ENCODE data around the gene ARID1A. TPM values are rescaled to one million over a fixed set of nuclear protein-coding genes. Genes with fewer than 3 reads are reported as not detected.

Gene ARID1A
- total RNA-seq, 6 experiments from 2014 or later = 46.1 to 51.2 (median 49.2) TPM

DNA sequence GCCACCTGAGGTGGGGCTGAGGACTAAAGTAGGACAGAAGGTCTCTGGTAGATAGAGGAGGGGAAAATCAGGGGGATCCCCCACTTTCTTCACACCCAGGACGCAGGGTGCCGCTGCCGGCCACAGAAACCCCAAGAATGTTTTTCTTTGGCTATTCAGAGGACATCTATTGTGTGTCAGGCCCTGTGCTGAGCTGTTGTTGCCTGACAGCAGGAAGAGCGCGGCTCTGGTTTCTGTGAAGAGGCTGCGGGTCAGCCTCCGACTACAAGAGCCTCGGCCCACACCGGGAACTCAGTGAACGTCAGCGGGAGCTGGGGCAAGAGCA, 91.5 kb downstream of the ARID1A start:
- Mint-ChIP-seq H3K36me3 (ENCODE audit: low read depth) (peaks cover 21% of the 10 kb centered on the region), H3K4me1 (ENCODE audit: low read depth) (peaks cover 77% of the 10 kb centered on the region), H3K27ac (peak overlapping the region; percentile 100), H3K9me3 (no peaks in the 10 kb centered on the region), H3K27me3 (ENCODE audit: insufficient read depth) (peaks cover 11% of the 10 kb centered on the region), H3K4me3 (peak overlapping the region; percentile 95)
- TF ChIP-seq, protein P1, sequence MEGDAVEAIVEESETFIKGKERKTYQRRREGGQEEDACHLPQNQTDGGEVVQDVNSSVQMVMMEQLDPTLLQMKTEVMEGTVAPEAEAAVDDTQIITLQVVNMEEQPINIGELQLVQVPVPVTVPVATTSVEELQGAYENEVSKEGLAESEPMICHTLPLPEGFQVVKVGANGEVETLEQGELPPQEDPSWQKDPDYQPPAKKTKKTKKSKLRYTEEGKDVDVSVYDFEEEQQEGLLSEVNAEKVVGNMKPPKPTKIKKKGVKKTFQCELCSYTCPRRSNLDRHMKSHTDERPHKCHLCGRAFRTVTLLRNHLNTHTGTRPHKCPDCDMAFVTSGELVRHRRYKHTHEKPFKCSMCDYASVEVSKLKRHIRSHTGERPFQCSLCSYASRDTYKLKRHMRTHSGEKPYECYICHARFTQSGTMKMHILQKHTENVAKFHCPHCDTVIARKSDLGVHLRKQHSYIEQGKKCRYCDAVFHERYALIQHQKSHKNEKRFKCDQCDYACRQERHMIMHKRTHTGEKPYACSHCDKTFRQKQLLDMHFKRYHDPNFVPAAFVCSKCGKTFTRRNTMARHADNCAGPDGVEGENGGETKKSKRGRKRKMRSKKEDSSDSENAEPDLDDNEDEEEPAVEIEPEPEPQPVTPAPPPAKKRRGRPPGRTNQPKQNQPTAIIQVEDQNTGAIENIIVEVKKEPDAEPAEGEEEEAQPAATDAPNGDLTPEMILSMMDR (IDR thresholded peaks at IDR 0.05) = no peak
- peak; percentile 55 for DNase-seq

DNA sequence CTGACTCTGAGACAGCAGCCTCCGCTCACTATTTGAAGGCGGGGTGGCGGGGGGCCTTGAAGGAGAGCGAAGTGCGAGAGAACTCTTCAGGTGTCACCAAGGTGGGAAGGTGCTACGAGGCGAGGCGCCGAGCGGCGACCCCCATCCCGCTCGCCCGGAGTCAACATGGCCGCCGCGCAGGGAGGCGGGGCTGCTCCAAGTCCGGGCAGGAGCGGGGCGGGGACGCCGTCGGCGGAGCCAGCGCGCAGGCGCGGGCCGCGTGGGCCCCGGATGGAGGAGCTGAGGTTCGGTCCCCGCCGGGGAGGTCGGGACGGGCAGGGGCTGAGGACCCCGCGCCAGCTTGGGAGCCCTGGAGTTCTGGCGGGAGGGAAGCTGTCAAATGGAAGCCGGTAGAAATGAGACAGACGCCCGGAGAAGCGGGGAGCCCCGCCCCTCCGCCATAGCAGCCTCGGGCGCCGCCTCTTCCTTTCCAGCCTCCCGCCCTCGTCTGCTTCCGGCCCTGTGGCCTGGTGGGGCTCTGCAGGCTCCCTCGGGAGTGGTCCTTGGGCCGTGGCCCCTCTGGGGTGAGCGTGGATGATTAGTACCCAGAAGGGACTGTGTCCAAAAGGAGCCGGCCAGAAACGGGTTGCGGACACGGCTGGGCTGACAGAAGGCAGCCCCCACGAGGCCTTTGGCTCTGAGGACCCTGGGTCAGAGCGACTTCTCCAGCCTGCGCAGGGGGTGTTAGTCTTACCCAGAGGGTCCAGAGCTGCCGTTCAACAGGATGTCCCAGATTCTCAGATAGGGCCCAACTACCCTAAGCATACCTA, 92.1 kb downstream of the ARID1A start, which contains the start of gene PIGV:
Gene PIGV, plus strand, starts transcription at position 245 of the 809 bp plus-strand sequence. CDS start 2,866 bp downstream, outside the sequence.
- Mint-ChIP-seq H3K36me3 (ENCODE audit: low read depth) (peaks cover 15% of the 10 kb centered on the region), H3K27ac (peak within 1 kb of the TSS; percentile 100), H3K4me3 (peak within 1 kb of the TSS; percentile 95), H3K9me3 (no peaks in the 10 kb centered on the region), H3K27me3 (ENCODE audit: insufficient read depth) (peaks cover 11% of the 10 kb centered on the region), H3K4me1 (ENCODE audit: low read depth) (peaks cover 72% of the 10 kb centered on the region)
- peak; percentile 70 for DNase-seq
- TF ChIP-seq, protein P1 (IDR thresholded peaks at IDR 0.05) = peak; percentile 13; the same call in 1 of the 2 replicates

DNA sequence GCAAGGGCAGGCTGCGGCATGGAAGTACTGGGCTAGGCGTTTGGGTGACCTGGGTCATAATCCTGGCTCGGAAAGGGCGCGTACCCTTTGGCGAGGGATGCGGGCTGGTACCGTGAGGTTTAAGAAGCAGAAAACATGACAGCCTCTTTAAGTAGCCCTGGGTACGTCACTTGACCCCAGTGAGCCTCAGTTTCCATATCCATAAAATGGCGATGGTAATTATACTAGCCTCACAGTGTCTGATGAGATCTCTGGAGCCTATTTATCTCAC, 92.6 kb downstream of the ARID1A start:
- Mint-ChIP-seq H3K4me1 (ENCODE audit: low read depth) (peaks cover 66% of the 10 kb centered on the region), H3K4me3 (peak overlapping the region; percentile 95), H3K9me3 (no peaks in the 10 kb centered on the region), H3K36me3 (ENCODE audit: low read depth) (0 out of 2 replicates have a peak, but pooled peaks cover 10% of the 10 kb centered on the region), H3K27me3 (ENCODE audit: insufficient read depth) (peaks cover 11% of the 10 kb centered on the region), H3K27ac (peak overlapping the region; percentile 100)
- TF ChIP-seq, protein P1 (IDR thresholded peaks at IDR 0.05) = no peak
- no peak for DNase-seq

DNA sequence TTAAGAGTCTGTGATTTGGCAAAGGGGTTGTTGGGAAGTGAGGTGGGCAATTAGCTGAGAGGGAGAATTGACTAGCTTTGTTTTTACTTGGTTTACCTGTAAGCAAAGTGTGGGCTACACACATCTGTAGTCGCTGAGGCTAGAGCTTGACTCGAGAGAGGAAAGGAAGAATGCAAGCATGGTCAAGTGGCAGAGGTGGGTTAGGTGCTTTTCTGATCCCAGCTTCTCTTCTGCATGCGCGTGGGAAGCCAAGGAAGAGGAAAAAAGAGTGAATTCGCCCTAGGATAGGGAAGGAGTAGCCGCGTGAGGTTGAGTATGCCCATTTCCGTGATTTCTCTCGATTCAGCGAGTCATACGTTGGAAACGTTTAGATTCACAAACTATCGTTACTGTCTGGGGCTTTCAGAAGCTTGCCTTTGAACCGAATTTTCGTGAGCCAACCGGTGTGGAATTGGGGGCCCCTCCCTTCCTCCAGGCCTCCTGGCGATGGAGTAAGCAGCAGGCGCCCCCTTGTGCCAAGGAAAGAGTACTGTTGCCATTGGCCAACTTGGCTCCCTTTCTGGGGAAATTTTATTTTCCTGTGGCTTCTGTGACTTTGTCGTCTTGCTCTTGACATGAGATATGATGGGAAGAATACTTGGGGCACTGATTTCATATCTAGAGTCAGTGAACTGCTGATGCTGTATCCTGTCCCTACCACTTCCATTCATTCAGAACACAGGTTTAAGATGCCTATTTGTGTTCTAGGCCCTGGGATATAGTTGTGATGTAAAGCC, 93.2 kb downstream of the ARID1A start:
- peak; percentile 85 for DNase-seq
- TF ChIP-seq, protein P1 (IDR thresholded peaks at IDR 0.05) = peak; percentile 97
- Mint-ChIP-seq H3K27ac (peak overlapping the region; percentile 100), H3K9me3 (no peaks in the 10 kb centered on the region), H3K4me1 (ENCODE audit: low read depth) (peaks cover 61% of the 10 kb centered on the region), H3K36me3 (ENCODE audit: low read depth) (peaks cover 6% of the 10 kb centered on the region; the same call in 1 of the 2 replicates), H3K27me3 (ENCODE audit: insufficient read depth) (peaks cover 11% of the 10 kb centered on the region), H3K4me3 (peak overlapping the region; percentile 95)

DNA sequence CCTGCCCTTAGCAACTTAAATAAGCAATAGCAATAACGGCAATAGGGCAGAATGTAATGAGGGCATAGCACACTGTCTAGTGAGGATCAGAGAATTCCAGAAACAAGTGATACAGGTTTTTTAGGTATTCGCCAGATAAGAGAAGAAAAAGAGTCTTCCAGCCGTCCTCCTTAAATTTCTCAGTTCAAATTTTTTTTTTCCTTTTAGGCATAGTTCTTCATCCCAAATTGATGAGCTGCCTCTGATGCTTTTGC, 93.7 kb downstream of the ARID1A start:
- TF ChIP-seq, protein P1 (IDR thresholded peaks at IDR 0.05) = no peak
- Mint-ChIP-seq H3K4me3 (no peak overlapping the region), H3K27me3 (ENCODE audit: insufficient read depth) (peaks cover 11% of the 10 kb centered on the region), H3K4me1 (ENCODE audit: low read depth) (peaks cover 55% of the 10 kb centered on the region), H3K9me3 (no peaks in the 10 kb centered on the region), H3K27ac (peak overlapping the region; percentile 100), H3K36me3 (ENCODE audit: low read depth) (peaks cover 7% of the 10 kb centered on the region; the same call in 1 of the 2 replicates)
- DNase-seq = no peak
